H1 (cell line): Measurements from ENCODE around the gene PGA5. TPM values are rescaled to one million over a fixed set of nuclear protein-coding genes. Genes with fewer than 3 reads are reported as not detected.

ENCODE experiments used
- CTCF ChIA-PET: fragments of 300-600 bp; sonication (Branson Sonifier 250); formaldehyde crosslinking; loops from one replicate; lab custom pipeline; 2021; ENCODE audit not compliant: partially characterized antibody; lab: Charles Lee
- POLR2A ChIA-PET: fragments of 300-600 bp; sonication (Branson Sonifier 250); formaldehyde crosslinking; loops from one replicate; lab custom pipeline; 2021; ENCODE audit warnings: inconsistent platforms; ENCODE audit not compliant: partially characterized antibody; lab: Charles Lee
- DNase-seq, 2 experiments: peaks; one replicate each; pipeline versions ENCODE4 v3.0.0 to v3.0.0-alpha.2; 2010 to 2022; ENCODE audit warnings: low spot score in 2 of 2, low read depth in 1 of 2, mixed read lengths in 1 of 2
- FAIRE-seq: peaks from 2 replicates; lab custom pipeline; 2011; peaks lifted over from hg19 to GRCh38; lab: Jason Lieb, UNC
- H2AFZ ChIP-seq: 2 replicates; pipeline ENCODE4 v1.8.1; 2012; ENCODE audit warnings: low read length, inconsistent platforms
- H2AK5ac ChIP-seq: 2 replicates; pipeline ENCODE4 v1.6.1; 2013; ENCODE audit warnings: low read depth, low read length
- H2BK120ac ChIP-seq: replicated peaks from 2 replicates; pipeline ENCODE3; 2013; ENCODE audit warnings: low read depth, low read length, inconsistent platforms
- H2BK12ac ChIP-seq: 2 replicates; pipeline ENCODE4 v1.6.1; 2013; ENCODE audit warnings: low read depth, low read length
- H2BK15ac ChIP-seq: 2 replicates; pipeline ENCODE4 v1.6.1; 2013; ENCODE audit warnings: low read length
- H2BK20ac ChIP-seq: 2 replicates; pipeline ENCODE4 v1.6.1; 2013; ENCODE audit warnings: low read length
- H2BK5ac ChIP-seq: 2 replicates; pipeline ENCODE4 v1.6.1; 2013; ENCODE audit warnings: low read depth, low read length
- H3K14ac ChIP-seq: 2 replicates; pipeline ENCODE4 v1.6.1; 2013; ENCODE audit warnings: inconsistent platforms; ENCODE audit not compliant: insufficient read length
- H3K18ac ChIP-seq: 2 replicates; pipeline ENCODE4 v1.6.1; 2013; ENCODE audit warnings: low read length; ENCODE audit errors: extremely low read depth
- H3K23ac ChIP-seq: 2 replicates; pipeline ENCODE4 v1.6.1; 2013; ENCODE audit warnings: inconsistent platforms; ENCODE audit not compliant: insufficient read length
- H3K23me2 ChIP-seq: 2 replicates; pipeline ENCODE4 v1.6.1; 2013; ENCODE audit warnings: low read depth, low read length
- H3K27ac ChIP-seq: 2 replicates; pipeline ENCODE4 v1.6.1; 2011; ENCODE audit warnings: low read depth, low read length, inconsistent platforms
- H3K27me3 ChIP-seq, 4 experiments: replicated peaks in 1 of 4; 1 replicate in 1 of 4; 2 replicates in 3 of 4; pipeline versions ENCODE4 v1.6.1 to v1.8.1; 2011 to 2013; ENCODE audit warnings: low read length in 3 of 4, mild to moderate bottlenecking in 3 of 4, inconsistent platforms in 2 of 4, mixed read lengths in 2 of 4, moderate library complexity in 1 of 4; ENCODE audit not compliant: control insufficient read depth in 3 of 4, insufficient read depth in 3 of 4; ENCODE audit errors: extremely low read depth in 1 of 4
- H3K36me3 ChIP-seq, 4 experiments: 2 replicates each; pipeline versions ENCODE4 v1.6.1 to v1.8.1; 2011 to 2013; ENCODE audit warnings: mild to moderate bottlenecking in 4 of 4, low read length in 3 of 4, moderate library complexity in 2 of 4, control low read depth in 1 of 4, inconsistent platforms in 1 of 4; ENCODE audit not compliant: insufficient read depth in 4 of 4, control insufficient read depth in 2 of 4
- H3K4ac ChIP-seq: replicated peaks from 2 replicates; pipeline ENCODE3; 2013; ENCODE audit warnings: low read length, low read depth, mixed read lengths, inconsistent platforms; ENCODE audit not compliant: insufficient read length
- H3K4me1 ChIP-seq, 4 experiments: replicated peaks in 1 of 4; 1 replicate in 1 of 4; 2 replicates in 3 of 4; pipeline versions ENCODE4 v1.6.1 to v1.8.1; 2011 to 2013; ENCODE audit warnings: low read length in 3 of 4, inconsistent platforms in 2 of 4, mixed read lengths in 1 of 4; ENCODE audit not compliant: insufficient read depth in 4 of 4, control insufficient read depth in 3 of 4
- H3K4me2 ChIP-seq, 2 experiments: 2 replicates each; pipeline versions ENCODE4 v1.6.1 to v1.8.1; 2011 to 2013; ENCODE audit warnings: low read depth in 2 of 2, low read length in 2 of 2, control low read depth in 1 of 2, inconsistent platforms in 1 of 2, mild to moderate bottlenecking in 1 of 2; ENCODE audit not compliant: insufficient read depth in 1 of 2
- H3K4me3 ChIP-seq, 4 experiments: fragments of 200-600, 300-600 bp in 1 of 4; sonication (generic), shearing (Covaris generic), sonication (Bioruptor Twin) in 1 of 4; 2 replicates each; pipeline versions ENCODE4 v1.5.1 to v1.8.1; 2011 to 2016; ENCODE audit warnings: low read length in 4 of 4, low read depth in 3 of 4, control low read depth in 2 of 4, inconsistent platforms in 2 of 4, mild to moderate bottlenecking in 2 of 4, mixed read lengths in 1 of 4, moderate library complexity in 1 of 4; ENCODE audit not compliant: insufficient read depth in 2 of 4; ENCODE audit errors: extremely low read depth in 1 of 4
- H3K56ac ChIP-seq: replicated peaks from 2 replicates; pipeline ENCODE3; 2013; ENCODE audit warnings: low read depth, mild to moderate bottlenecking, mixed read lengths, low read length, inconsistent platforms; ENCODE audit not compliant: insufficient read length
- H3K79me1 ChIP-seq: 2 replicates; pipeline ENCODE4 v1.6.1; 2013; ENCODE audit warnings: low read depth, low read length, control low read depth
- H3K79me2 ChIP-seq, 2 experiments: 2 replicates each; pipeline versions ENCODE4 v1.6.1 to v1.8.1; 2012 to 2013; ENCODE audit warnings: low read length in 2 of 2, mild to moderate bottlenecking in 2 of 2, inconsistent platforms in 1 of 2; ENCODE audit not compliant: insufficient read depth in 2 of 2, control insufficient read depth in 1 of 2
- H3K9ac ChIP-seq, 4 experiments: replicated peaks in 1 of 4; 1 replicate in 1 of 4; 2 replicates in 3 of 4; pipeline versions ENCODE4 v1.6.1 to v1.8.1; 2011 to 2013; ENCODE audit warnings: low read depth in 3 of 4, low read length in 3 of 4, control low read depth in 2 of 4, mild to moderate bottlenecking in 2 of 4, moderate library complexity in 2 of 4, inconsistent platforms in 1 of 4; ENCODE audit errors: extremely low read depth in 1 of 4
- H3K9me3 ChIP-seq, 2 experiments: 2 replicates each; pipeline versions ENCODE4 v1.6.1 to v1.8.1; 2012 to 2013; ENCODE audit warnings: mild to moderate bottlenecking in 2 of 2, moderate library complexity in 2 of 2, control low read depth in 1 of 2, inconsistent platforms in 1 of 2, low read depth in 1 of 2, low read length in 1 of 2, mixed read lengths in 1 of 2; ENCODE audit not compliant: insufficient read depth in 2 of 2
- H4K20me1 ChIP-seq, 2 experiments: replicated peaks in 1 of 2; 2 replicates each; pipeline versions ENCODE3 to v1.8.1; 2011 to 2013; ENCODE audit warnings: inconsistent platforms in 2 of 2, low read length in 2 of 2, mild to moderate bottlenecking in 1 of 2; ENCODE audit not compliant: insufficient read depth in 2 of 2, control insufficient read depth in 1 of 2
- H4K5ac ChIP-seq: 2 replicates; pipeline ENCODE4 v1.6.1; 2013; ENCODE audit warnings: low read length, low read depth, mixed read lengths, inconsistent platforms; ENCODE audit not compliant: insufficient read length
- H4K8ac ChIP-seq: 2 replicates; pipeline ENCODE4 v1.8.0; 2013; ENCODE audit warnings: mild to moderate bottlenecking, moderate library complexity, low read length, inconsistent platforms; ENCODE audit not compliant: insufficient read depth; ENCODE audit errors: extremely low read depth
- H4K91ac ChIP-seq: replicated peaks from 2 replicates; pipeline ENCODE3; 2013; ENCODE audit warnings: low read length, mixed read lengths, inconsistent platforms; ENCODE audit not compliant: insufficient read length
- E2F6 ChIP-seq: IDR thresholded peaks from 2 replicates; pipeline ENCODE4 v1.6.1; 2012; ENCODE audit warnings: inconsistent platforms
- EP300 ChIP-seq, 2 experiments: IDR thresholded peaks; 1 replicate in 1 of 2; 2 replicates in 1 of 2; pipeline ENCODE4 v1.6.1; 2011 to 2012; ENCODE audit warnings: low read depth in 2 of 2, low read length in 2 of 2, mild to moderate bottlenecking in 2 of 2, borderline replicate concordance in 1 of 2, inconsistent platforms in 1 of 2, moderate library complexity in 1 of 2
- FOSL1 ChIP-seq: IDR thresholded peaks from 2 replicates; pipeline ENCODE4 v1.6.1; 2011; ENCODE audit warnings: mild to moderate bottlenecking, low read depth, low read length, moderate library complexity; ENCODE audit not compliant: insufficient read depth
- HDAC6 ChIP-seq: IDR thresholded peaks from one replicate; pipeline ENCODE4 v1.7.1; 2012; ENCODE audit warnings: low read depth, mild to moderate bottlenecking, inconsistent platforms, low read length, moderate library complexity
- KDM1A ChIP-seq: fragments of 200-600, 300-600 bp; sonication (generic); IDR thresholded peaks from 2 replicates; pipeline ENCODE4 v1.7.1; 2016; ENCODE audit warnings: mild to moderate bottlenecking, low read length, borderline replicate concordance
- PHF8 ChIP-seq: fragments of 200-600 bp; sonication (generic); conservative IDR thresholded peaks from 2 replicates; pipeline ENCODE4 v1.7.1; 2012; ENCODE audit warnings: low read depth, mild to moderate bottlenecking, inconsistent platforms, low read length, moderate library complexity
- RBBP5 ChIP-seq: IDR thresholded peaks from 2 replicates; pipeline ENCODE4 v1.7.1; 2012; ENCODE audit warnings: low read depth, mild to moderate bottlenecking, inconsistent platforms, low read length, moderate library complexity, borderline replicate concordance
- RNF2 ChIP-seq: fragments of 200-900, 300-1000 bp; sonication (generic); IDR thresholded peaks from 2 replicates; pipeline ENCODE4 v1.7.1; 2016; ENCODE audit warnings: borderline replicate concordance, low read depth, mild to moderate bottlenecking, antibody characterized with exemption, low read length; ENCODE audit not compliant: poor library complexity, severe bottlenecking; ENCODE audit errors: missing control alignments
- SIX5 ChIP-seq: IDR thresholded peaks from 2 replicates; pipeline ENCODE4 v1.6.1; 2011; ENCODE audit warnings: mild to moderate bottlenecking, low read depth, low read length
- SRF ChIP-seq: IDR thresholded peaks from 2 replicates; pipeline ENCODE4 v1.6.1; 2011; ENCODE audit warnings: mild to moderate bottlenecking, low read depth, low read length, moderate library complexity
- WGBS, 2 experiments: shearing (Covaris generic) in 1 of 2; methylation state at CpG; one replicate each; pipeline versions ENCODE4 v1.1.6 to v1.1.7; 2013 to 2015; ENCODE audit warnings: low lambda C conversion rate in 2 of 2, mixed read lengths in 2 of 2, inconsistent platforms in 1 of 2, low coverage in 1 of 2, missing lambda C conversion rate in 1 of 2; ENCODE audit not compliant: insufficient replicate concordance in 2 of 2, insufficient coverage in 1 of 2, insufficient read length in 1 of 2; ENCODE audit errors: extremely low coverage in 1 of 2, missing lambda C conversion rate in 1 of 2; 5-methylcytosine and 5-hydroxymethylcytosine counted together
- polyA plus RNA-seq, 7 experiments: library from polyadenylated mRNA; depleted of rRNA in 3 of 7; stranded (reverse) in 5 of 7; unstranded in 2 of 7; fragments of >200 nt in 5 of 7; fragments of 200-250 nt in 2 of 7; gene quantifications; 1 replicate in 5 of 7; 2 replicates in 1 of 7; 4 replicates in 1 of 7; pipeline versions ENCODE4 v1.2.1 to v1.2.3, GENCODE V29; 2011 to 2013; ENCODE audit warnings: missing spikeins in 2 of 7, mixed read lengths in 2 of 7
- total RNA-seq: library from RNA; stranded (reverse); fragmentation: NEBNext Ultra II Directional; extraction: Animal tissue kit (Norgen Biotek cat#: 25700); gene quantifications from 2 replicates; pipeline ENCODE4 v1.2.1, GENCODE V29; 2021

Gene PGA5
- total and polyA plus RNA-seq, 2 of the 8 experiments (the other 6 are each of a cell fraction or from before 2014, with no cell fraction given), result 0.67 to 2.0 TPM

GRCh38 chr11:61280883-61281580, 40.1 kb downstream of the PGA5 start:
- no peaks in the 10 kb centered on the region for H3K79me1 ChIP-seq
- H2BK15ac ChIP-seq, result no peak overlapping the region
- no peaks in the 10 kb centered on the region for H3K79me2 ChIP-seq
- no peak overlapping the region for H2AK5ac ChIP-seq
- H3K36me3 ChIP-seq, result peaks cover 2 to 9% (median 2%) of the 10 kb centered on the region in 4 experiments; a peak in 5 of 8 replicates
- no peak overlapping the region for H3K56ac ChIP-seq
- peaks cover 0 to 3% of the 10 kb centered on the region in 2 experiments for H4K20me1 ChIP-seq
- H3K4me1 ChIP-seq, result peaks cover 0 to 8% (median 5%) of the 10 kb centered on the region in 4 experiments; a peak in 4 of 7 replicates
- no peak overlapping the region for H3K4ac ChIP-seq
- ChIA-PET POLR2A (interaction anchor here (1.0 to 4.5 kb wide), 10 partner anchors 8 to 149 kb away, joined by 3 to 54 read pairs (median 3); partner anchors contain the start of genes CPSF7, CYB561A3, DDB1 and SDHAF2), CTCF (interaction anchor here (0.8 to 1.7 kb wide), 9 partner anchors 9 to 104 kb away, joined by 3 to 10 read pairs (median 4); partner anchors contain the start of gene VWCE)
- no peak overlapping the region for H3K23ac ChIP-seq
- no peak overlapping the region for H2AFZ ChIP-seq
- no peaks in the 10 kb centered on the region for H3K23me2 ChIP-seq
- no peak overlapping the region for H2BK120ac ChIP-seq
- H3K9ac ChIP-seq, result no peak overlapping the region
- no peak overlapping the region for H2BK12ac ChIP-seq
- peak overlapping the region; percentile 16; the same call in 1 of the 2 replicates for H4K8ac ChIP-seq
- H3K4me2 ChIP-seq, result peak overlapping the region in 1 of 2 experiments; percentile 63; a peak in 1 of 4 replicates
- H3K9me3 ChIP-seq, result no peaks in the 10 kb centered on the region; a peak in 1 of 4 replicates
- no peak overlapping the region for H4K91ac ChIP-seq
- H3K14ac ChIP-seq, result no peak overlapping the region
- no peak overlapping the region for H3K4me3 ChIP-seq
- WGBS, 2 experiments, result 89 to 100% methylated on average over 1 to 19 of the region's 20 CpGs
- peaks cover 0 to 5% (median under 1%) of the 10 kb centered on the region in 4 experiments; a peak in 4 of 7 replicates for H3K27me3 ChIP-seq
- H3K18ac ChIP-seq, result no peak overlapping the region
- no peak overlapping the region for H2BK5ac ChIP-seq
- H4K5ac ChIP-seq, result no peak overlapping the region
- no peak overlapping the region for H3K27ac ChIP-seq
- DNase-seq (no peak), FAIRE-seq (no peak)
- H2BK20ac ChIP-seq, result no peak overlapping the region
- TF ChIP-seq RBBP5 (no peak), EP300 (IDR thresholded peaks at IDR 0.05; ENCODE audit: borderline replicate concordance in 1 of 2, low read depth in 2 of 2, low read length in 2 of 2) (no peak), HDAC6 (no peak), SIX5 (no peak), KDM1A (no peak), RNF2 (no peak), E2F6 (no peak), PHF8 (no peak), SRF (no peak), FOSL1 (no peak)
